ENCODE data around the gene CREM.
A peak's percentile ranks its signal among the peaks of the same experiment; 100 is the strongest.
"Not testable (repeated sequence)": the region's sequence is repeated elsewhere in the genome, so short reads cannot be mapped to it uniquely, and the experiment has no call there.

Gene CREM

DNA sequence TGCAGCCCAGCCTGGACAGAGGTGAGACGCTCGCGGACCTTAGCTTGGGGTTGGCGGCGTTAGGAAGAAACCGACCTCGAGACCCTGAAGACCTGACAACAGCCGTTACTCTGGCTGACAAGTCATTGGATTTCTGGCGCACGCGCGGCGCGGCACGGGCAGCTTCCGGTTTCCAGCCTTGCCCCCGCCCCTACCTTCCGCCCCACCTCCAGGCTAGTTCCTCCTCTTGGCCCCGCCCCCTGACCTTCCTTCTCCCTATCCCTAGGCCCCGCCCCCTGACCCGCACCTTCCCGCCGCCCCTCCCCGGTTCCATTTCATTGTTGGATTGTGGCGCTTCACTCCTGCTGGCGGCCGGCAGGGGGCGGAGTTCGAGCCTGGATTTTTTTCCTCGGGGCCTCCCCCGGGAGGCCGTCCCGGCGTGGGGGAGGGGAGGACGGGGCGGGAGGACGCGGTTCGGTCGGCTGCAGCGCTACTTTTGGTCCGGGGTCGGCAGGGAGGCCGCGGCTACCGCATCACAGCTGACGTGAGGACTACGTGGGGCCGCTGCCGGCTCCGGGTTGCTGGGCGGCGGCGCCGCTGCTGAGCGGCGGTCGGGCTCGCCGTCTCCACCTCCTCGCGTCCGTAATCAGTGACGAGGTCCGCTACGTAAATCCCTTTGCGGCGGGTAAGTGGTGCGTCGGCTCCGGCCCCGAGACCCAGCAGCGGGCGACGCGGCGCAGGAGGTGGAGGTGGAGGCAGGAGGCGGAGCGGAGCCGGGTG, at the start of gene CREM:
Gene CREM, plus strand, starts transcription at position 317 of the 759 bp plus-strand sequence. CDS start 10,990 bp downstream, outside the sequence.
- DNase-seq (ENCODE audit: low read depth in 2 of 2), result peak; percentile 99 to 100

GRCh38 chr10:35079265-35079664, 47.4 kb upstream of the CREM start:
- no peak for DNase-seq (ENCODE audit: low read depth in 2 of 2)

GRCh38 chr10:35079763-35080162, 46.9 kb upstream of the CREM start:
- no peak for DNase-seq (ENCODE audit: low read depth in 2 of 2)

DNA sequence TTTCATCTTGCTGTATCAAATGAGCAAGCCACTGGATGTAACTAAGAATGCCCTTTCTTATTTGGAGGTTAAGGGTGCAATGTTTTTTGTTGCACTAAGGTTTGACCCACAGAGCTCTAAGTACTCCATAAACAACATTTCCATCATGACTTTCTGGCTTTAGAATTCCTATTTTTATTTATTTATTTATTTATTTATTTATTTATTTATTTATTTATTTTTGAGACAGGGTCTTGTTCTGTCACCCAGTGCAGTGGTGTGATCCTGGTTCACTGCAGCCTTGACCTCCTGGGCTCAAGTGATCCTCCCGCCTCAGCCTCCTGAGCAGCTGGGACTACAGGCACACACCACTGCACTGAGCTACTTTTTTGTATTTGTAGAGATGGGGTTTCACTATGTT, 46.4 kb upstream of the CREM start:
- DNase-seq (ENCODE audit: low read depth in 2 of 2), result not testable (repeated sequence)

- no peak for DNase-seq (ENCODE audit: low read depth in 2 of 2)
These were observed 43.4 kb upstream of the CREM start for GRCh38 chr10:35083242-35083641.

GRCh38 chr10:35089611-35090161, 37.0 kb upstream of the CREM start:
- DNase-seq (ENCODE audit: low read depth in 2 of 2), result no peak

- peak; percentile 78 to 85 for DNase-seq (ENCODE audit: low read depth in 2 of 2)
These were observed 36.3 kb upstream of the CREM start, which contains the start of gene CUL2 for GRCh38 chr10:35090162-35090954. CUL2 (minus strand) TSS chr10:35090341; CDS start chr10:35071317, 19,024 bp downstream.

GRCh38 chr10:35091994-35092790, 34.5 kb upstream of the CREM start:
- DNase-seq (ENCODE audit: low read depth in 2 of 2), result no peak

DNA sequence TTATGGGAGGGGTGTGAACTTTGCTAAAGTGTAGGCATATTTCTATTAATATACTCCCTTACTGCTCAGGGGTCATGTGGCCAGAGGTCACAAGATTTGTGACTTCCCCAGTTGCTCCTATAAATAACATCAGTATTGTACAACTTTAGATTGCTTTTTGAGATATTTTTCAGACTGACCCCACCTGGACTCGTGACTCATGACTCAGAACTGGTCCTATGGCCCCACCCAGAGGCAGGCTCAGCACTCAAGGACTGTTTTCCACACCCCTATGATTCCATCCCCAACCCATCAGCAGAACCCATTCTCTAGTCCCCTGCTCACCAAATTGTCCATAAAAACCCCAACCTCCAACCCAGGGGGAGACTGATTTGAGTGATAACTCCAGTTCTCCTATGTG, 33.8 kb upstream of the CREM start:
- no peak for DNase-seq (ENCODE audit: low read depth in 2 of 2)

DNA sequence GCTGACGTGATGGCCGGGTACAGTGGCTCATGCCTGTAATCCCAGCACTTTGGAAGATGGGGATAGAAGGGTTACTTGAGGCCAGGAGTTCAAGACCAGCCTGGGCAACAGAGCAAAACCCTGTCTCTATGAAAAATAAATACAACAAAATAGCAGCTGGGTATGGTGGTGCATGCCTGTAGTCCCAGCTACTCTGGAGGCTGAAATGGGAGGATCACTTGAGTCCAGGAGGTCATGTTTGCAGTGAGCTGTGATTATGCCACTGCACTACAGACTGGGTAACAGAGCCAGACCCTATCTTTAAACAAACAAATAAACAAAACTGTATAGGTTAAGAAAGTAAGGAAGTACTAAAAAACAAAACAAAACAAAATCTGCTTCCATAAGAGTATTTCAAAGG, 30.3 kb upstream of the CREM start:
- no peak for DNase-seq (ENCODE audit: low read depth in 2 of 2)

DNA sequence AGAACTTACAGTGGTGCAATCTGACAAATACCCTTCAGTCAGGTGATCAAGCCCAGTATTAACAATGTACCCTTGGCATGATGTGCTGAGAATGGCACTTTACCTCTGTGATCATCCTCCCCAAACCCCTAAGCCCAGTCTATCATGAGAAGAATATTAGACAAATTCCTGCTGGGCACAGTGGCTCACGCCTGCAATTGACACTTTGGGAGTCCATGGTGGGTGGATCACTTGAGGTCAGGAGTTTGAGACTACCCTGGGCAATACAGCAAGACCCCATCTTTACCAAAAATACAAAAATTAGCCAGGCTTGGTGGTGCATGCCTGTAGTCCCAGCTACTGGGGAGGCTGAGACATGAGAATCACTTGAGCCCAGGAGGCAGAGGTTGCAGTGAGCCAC, 29.1 kb upstream of the CREM start:
- no peak for DNase-seq (ENCODE audit: low read depth in 2 of 2)

- no peak for DNase-seq (ENCODE audit: low read depth in 2 of 2)
These were observed 22.8 kb upstream of the CREM start for GRCh38 chr10:35103882-35104281.

DNA sequence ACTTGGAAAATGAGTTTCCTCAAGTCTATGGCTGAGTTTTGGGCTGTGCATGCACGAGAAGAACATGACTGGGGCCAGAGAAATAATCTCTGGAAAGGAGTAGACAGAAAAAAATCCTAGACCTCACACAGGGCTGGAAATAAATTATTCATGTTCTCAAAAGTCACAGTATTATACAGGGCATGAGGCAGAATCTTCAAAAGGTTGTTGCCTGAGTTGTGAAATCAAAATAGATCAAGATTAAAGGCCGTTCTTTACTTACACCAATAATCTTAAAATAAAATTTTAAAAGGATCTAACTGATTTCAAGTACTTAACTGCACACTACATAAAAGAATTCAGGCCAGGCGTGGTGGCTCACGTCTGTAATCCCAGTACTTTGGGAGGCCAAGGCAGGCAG, 14.1 kb upstream of the CREM start:
- DNase-seq (ENCODE audit: low read depth in 2 of 2), result no peak

DNA sequence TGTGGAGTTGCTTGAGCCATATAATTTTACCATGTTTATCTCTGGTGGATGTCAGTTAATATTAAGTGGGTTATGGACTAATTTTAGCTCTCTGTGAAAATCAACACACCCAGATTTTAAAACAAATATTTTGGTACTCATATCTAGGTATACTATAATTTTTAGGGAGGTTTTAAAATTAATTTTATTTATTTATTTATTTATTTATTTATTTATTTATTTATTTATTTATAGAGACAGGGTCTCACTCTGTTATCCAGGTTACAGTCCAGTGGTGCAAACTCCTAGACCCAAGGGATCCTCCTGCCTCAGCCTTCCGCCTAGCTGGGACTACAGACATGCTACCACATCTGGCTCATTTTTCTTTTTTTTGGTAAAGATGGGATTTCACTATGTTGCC, 7.3 kb upstream of the CREM start:
- DNase-seq (ENCODE audit: low read depth in 2 of 2), result no peak

- no peak for DNase-seq (ENCODE audit: low read depth in 2 of 2)
These were observed 2.1 kb upstream of the CREM start for GRCh38 chr10:35124540-35124939.

- DNase-seq (ENCODE audit: low read depth in 2 of 2), result no peak
These were observed 550 bp upstream of the CREM start for GRCh38 chr10:35126062-35126529.

DNA sequence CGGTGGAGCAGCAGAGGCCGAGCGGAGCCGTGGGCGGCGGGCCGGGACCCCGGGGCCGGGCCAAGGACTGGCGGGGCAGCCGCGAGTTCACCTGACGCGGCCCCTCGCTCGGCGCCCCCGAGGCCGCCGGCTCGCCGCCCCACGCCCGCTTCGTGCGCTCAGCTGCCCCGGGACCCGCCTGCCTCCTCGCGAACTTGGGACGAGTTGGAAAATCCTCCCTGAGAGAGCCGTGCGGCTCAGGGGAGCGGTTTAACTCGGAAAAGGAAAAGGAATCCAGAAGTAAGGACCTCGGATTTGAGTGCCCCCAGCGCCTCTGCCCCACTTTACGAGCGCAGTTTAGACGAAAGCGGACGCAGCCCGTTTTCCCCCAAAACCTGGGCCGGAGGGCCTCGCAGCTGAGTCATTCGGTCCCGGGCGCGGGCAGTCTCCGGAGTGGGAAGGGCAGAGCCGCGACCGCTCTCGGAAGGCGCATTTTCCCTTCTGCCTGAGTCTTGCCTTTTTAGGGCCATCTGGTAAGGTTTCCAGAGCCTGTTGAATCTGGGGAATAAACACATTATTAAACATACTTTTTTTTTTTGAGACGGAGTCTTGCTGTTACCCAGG, 744 bp downstream of the CREM start:
- peak; percentile 31 to 48 for DNase-seq (ENCODE audit: low read depth in 2 of 2)

GRCh38 chr10:35129185-35129674, 2.6 kb downstream of the CREM start:
- DNase-seq (ENCODE audit: low read depth in 2 of 2), result no peak

- no peak for DNase-seq (ENCODE audit: low read depth in 2 of 2)
These were observed 4.0 kb downstream of the CREM start for GRCh38 chr10:35130663-35131062.

DNA sequence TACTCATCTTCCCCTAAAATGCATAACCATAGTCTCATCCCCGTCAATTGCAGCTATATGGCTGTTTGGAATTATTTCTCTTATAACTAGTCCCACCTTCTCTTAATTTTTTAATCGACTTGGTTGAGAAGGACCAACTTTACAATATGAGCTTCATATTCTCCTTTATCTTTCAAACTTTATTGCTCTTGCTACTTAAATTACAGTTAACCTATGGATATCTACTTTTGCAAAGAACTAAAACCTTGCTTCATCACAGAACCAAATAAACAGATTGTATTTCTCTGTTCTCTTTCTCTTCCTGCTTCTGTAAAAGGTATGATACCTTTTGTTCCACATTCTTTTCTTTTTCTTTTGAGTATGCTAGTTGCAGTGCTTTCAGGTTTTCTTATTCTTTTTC, 6.1 kb downstream of the CREM start:
- no peak for DNase-seq (ENCODE audit: low read depth in 2 of 2)

GRCh38 chr10:35133586-35133985, 6.9 kb downstream of the CREM start:
- DNase-seq (ENCODE audit: low read depth in 2 of 2), result no peak

Data from stimulated activated CD8-positive, alpha-beta memory T cell treated with anti-CD3 and anti-CD28 coated beads, Interleukin-2, amount 100 ng/mL, for 1 hour (primary cell).